Measurements from ENCODE around the gene KIAA1549.
A peak's percentile ranks its signal among the peaks of the same experiment; 100 is the strongest.

The KIAA1549 gene

GRCh38 chr7:138822867-138823535, 158.2 kb downstream of the KIAA1549 start (continued):
- TF ChIP-seq REST (tag by site-specific recombination; IDR thresholded peaks at IDR 0.05): peak; percentile 60; the same call in 1 of the 2 replicates
- no peak for TF ChIP-seq ZBTB1 (tag by site-specific recombination; IDR thresholded peaks at IDR 0.05)
- TF ChIP-seq ZNF555 (tag by site-specific recombination; conservative IDR thresholded peaks at IDR 0.05): peak; percentile 77
- TF ChIP-seq ZNF510 (tag by site-specific recombination; IDR thresholded peaks at IDR 0.05; ENCODE audit: insufficient replicate concordance): peak; percentile 68
- TF ChIP-seq ZNF341 (tag by site-specific recombination; IDR thresholded peaks at IDR 0.05; ENCODE audit: low read depth): peak; percentile 22; the same call in 1 of the 2 replicates
- peak; percentile 81 for TF ChIP-seq ZNF518A (tag by site-specific recombination; conservative IDR thresholded peaks at IDR 0.05; ENCODE audit: low read depth)
- TF ChIP-seq KLF7 (tag by site-specific recombination; IDR thresholded peaks at IDR 0.05; ENCODE audit: borderline replicate concordance): no peak
- no peak for TF ChIP-seq EGR2 (tag by site-specific recombination; IDR thresholded peaks at IDR 0.05; ENCODE audit: low read depth)
- no peak for TF ChIP-seq TCF7L2 (IDR thresholded peaks at IDR 0.05; ENCODE audit: borderline replicate concordance, low read depth, low read length)
- no peak for TF ChIP-seq ZNF501 (tag by site-specific recombination; IDR thresholded peaks at IDR 0.05)
- peak; percentile 62 for TF ChIP-seq ZNF623 (tag by site-specific recombination; IDR thresholded peaks at IDR 0.05)

GRCh38 chr7:138821912-138822311, 159.3 kb downstream of the KIAA1549 start:
- H3K36me3 ChIP-seq (ENCODE audit: control insufficient read depth in 2 of 2, insufficient read depth in 1 of 2, low read length in 2 of 2): no peaks in the 10 kb centered on the region
- H3K4me1 ChIP-seq (ENCODE audit: control insufficient read depth, insufficient read depth, low read length): no peaks in the 10 kb centered on the region
- TF ChIP-seq YY2 (tag by site-specific recombination; IDR thresholded peaks at IDR 0.05): no peak
- no peak for TF ChIP-seq ZNF785 (tag by site-specific recombination; IDR thresholded peaks at IDR 0.05)
- TF ChIP-seq ZNF324 (tag by site-specific recombination; IDR thresholded peaks at IDR 0.05): no peak
- TF ChIP-seq RBAK (tag by site-specific recombination; IDR thresholded peaks at IDR 0.05): no peak
- TF ChIP-seq ZSCAN23 (tag by site-specific recombination; IDR thresholded peaks at IDR 0.05): no peak
- no peak for TF ChIP-seq HOXA7 (CRISPR knock-in tag; IDR thresholded peaks at IDR 0.05; ENCODE audit: borderline replicate concordance)
- no peak for TF ChIP-seq ZNF521 (tag by site-specific recombination; IDR thresholded peaks at IDR 0.05)
- TF ChIP-seq ZNF488 (tag by site-specific recombination; IDR thresholded peaks at IDR 0.05): no peak
- no peak for TF ChIP-seq ZNF350 (tag by site-specific recombination; IDR thresholded peaks at IDR 0.05)
- no peak for TF ChIP-seq ZNF362 (tag by site-specific recombination; IDR thresholded peaks at IDR 0.05)

More at GRCh38 chr7:138821912-138822311, 159.3 kb downstream of the KIAA1549 start:
- POLR2A ChIA-PET: no interaction called here
- Histone ChIP-seq H3K4me3 (ENCODE audit: low read depth, low read length) (no peak overlapping the region), H3K9me3 (ENCODE audit: control insufficient read depth, insufficient read depth, low read depth, low read length) (no peaks in the 10 kb centered on the region), H3K27ac (ENCODE audit: extremely low read depth, low read depth, low read length) (no peak overlapping the region)
- CTCF ChIA-PET: no interaction called here
